ENCODE measurements around the gene MLF2. TPM values are rescaled to one million over a fixed set of nuclear protein-coding genes. Genes with fewer than 3 reads are reported as not detected.
A peak's percentile ranks its signal among the peaks of the same experiment; 100 is the strongest.
"Not testable (repeated sequence)": the region's sequence is repeated elsewhere in the genome, so short reads cannot be mapped to it uniquely, and the experiment has no call there.

The MLF2 gene
- polyA plus RNA-seq, 4 donors = 205 to 257 (median 211) TPM

- not testable (repeated sequence) for DNase-seq (ENCODE audit: low read depth in 4 of 4, low spot score in 3 of 4)
Measured at GRCh38 chr12:6742080-6742479, 10.9 kb downstream of the MLF2 start.

GRCh38 chr12:6736754-6737153, 16.2 kb downstream of the MLF2 start:
- no peak for DNase-seq (ENCODE audit: low read depth in 4 of 4, low spot score in 3 of 4)

DNA sequence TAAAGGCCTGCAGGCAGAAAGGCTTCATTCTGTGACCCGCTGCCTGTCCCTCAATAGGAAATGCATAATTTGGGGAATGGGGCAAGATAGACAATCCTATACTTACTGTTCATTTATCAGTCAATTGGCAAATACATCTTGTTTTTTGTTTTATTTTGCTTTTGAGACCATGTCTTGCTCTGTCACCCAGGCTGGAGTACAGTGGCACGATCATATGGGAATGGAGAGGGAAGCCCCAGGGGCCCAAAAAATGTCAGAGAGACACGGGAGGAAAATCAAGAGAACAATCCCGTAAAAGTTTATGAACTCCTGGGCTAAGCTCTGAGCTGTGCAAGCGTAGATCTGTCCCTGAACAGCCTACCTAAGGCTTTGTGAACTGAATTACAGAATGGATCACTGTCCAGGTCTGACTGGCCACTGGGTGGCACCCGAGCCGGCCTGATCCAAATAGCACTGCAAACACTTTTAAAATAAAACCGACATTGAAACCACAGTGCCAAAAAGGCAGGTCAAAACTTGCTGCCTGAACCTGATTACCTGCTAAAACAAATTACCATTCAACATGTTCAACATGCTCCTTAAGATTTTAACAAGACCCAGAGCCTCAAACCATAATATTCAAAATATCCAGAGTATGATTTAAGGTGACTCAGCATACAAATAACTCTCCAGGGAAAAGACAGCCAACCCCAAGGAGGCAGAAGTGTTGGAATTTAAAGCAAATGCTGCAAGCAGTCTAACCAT, 17.3 kb downstream of the MLF2 start:
- DNase-seq (ENCODE audit: low read depth in 4 of 4, low spot score in 3 of 4) = peak in 2 of 4 donors; percentile 13 to 40

GRCh38 chr12:6734506-6735387, 18.2 kb downstream of the MLF2 start:
- no peak for DNase-seq (ENCODE audit: low read depth in 4 of 4, low spot score in 3 of 4)

DNA sequence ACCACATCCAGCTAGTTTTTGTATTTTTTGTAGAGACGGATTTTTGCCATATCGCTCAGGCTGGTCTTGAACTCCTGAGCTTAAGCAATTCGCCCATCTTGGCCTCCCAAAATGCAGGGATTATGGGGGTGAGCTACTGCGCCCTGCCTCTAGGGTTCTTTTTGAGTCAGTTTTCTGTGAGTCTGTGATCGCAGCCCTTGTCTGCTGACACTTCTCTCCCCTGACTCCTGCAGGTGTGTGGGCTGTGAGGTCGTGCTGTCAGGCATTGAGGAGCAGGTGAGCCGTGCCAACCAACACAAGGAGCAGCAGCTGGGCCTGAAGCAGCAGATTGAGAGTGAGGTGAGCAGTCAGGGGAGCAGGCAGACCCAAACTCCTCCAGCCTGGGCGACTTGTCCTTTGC, 22.8 kb downstream of the MLF2 start:
- DNase-seq (ENCODE audit: low read depth in 4 of 4, low spot score in 3 of 4) = no peak

GRCh38 chr12:6729186-6729585, 23.8 kb downstream of the MLF2 start:
- no peak for DNase-seq (ENCODE audit: low read depth in 4 of 4, low spot score in 3 of 4)

DNA sequence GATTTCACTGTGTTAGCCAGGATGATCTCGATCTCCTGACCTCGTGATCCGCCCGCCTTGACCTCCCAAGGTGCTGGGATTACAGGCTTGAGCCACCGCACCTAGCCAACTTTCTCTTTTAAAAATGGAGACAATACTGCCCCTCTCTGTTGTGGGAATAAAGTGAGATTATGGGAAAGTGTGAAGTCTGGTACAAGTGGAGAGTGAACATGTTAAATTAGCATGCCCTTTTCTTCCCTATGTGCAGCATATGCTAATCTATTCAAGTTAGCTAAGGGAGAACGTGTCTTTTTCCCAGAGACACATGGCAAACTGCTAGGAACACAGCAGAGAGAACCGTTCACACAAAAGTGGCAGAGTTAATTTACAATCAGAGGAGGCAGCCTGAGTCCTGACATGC, 27.6 kb downstream of the MLF2 start:
- no peak for DNase-seq (ENCODE audit: low read depth in 4 of 4, low spot score in 3 of 4)

DNA sequence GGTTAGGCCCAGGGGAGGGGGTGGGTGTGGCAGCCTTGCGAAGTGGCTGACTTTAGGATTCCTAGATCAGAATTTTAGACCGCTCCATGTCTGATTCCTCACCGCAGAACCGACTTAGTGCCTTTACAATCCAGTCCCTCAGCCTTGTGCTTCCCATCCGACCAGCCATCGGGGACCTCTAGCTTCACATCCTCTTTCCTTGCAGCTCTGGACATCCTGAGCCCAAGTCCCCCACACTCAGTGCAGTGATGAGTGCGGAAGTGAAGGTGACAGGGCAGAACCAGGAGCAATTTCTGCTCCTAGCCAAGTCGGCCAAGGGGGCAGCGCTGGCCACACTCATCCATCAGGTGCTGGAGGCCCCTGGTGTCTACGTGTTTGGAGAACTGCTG, 28.5 kb downstream of the MLF2 start:
- no peak for DNase-seq (ENCODE audit: low read depth in 4 of 4, low spot score in 3 of 4)

DNA sequence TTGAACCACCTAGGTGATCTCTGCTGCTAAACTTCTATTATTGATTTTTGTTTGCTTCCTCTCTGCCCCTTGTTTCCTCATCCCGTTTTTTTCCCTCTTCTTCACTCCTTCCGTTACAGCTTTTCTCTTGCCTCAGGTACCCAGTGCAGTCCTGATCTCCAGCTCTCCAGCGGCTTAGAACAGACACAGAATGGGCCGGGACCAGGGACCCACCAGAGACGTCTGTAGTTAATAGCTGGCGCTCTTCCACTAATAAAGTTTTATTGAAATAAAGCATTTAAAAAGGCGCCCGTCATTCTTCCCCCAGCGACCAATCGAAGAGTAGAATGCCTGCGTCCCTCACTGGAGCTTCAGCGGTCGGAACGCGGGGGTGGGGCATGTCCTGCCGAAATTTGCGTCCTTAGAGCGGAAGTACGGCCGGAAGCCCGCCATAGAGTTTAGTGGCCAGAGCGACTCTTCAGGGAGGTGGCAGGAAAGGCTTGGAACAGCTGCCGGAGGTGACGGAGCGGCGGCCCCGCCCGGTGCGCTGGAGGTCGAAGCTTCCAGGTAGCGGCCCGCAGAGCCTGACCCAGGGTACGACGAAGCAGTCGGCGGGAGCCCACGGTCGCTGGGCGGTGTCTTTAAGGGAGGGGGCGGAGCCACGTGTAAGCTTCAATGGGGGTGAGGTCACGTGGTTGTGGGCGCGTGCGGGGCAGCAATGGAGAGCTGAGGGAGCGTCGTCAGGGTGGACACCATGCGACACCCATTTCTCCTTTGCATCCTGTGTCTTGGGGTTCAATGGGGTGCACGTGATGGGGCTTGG, 29.1 kb downstream of the MLF2 start, which contains the start of gene COPS7A:
COPS7A (plus strand) TSS at position 440 of the 802 bp plus-strand sequence. CDS start 611 bp downstream, outside the sequence.
- DNase-seq (ENCODE audit: low read depth in 4 of 4, low spot score in 3 of 4) = peak; percentile 93 to 96 (median 94)

- DNase-seq (ENCODE audit: low read depth in 4 of 4, low spot score in 3 of 4) = no peak
Measured at GRCh38 chr12:6722863-6723262, 30.1 kb downstream of the MLF2 start.

DNA sequence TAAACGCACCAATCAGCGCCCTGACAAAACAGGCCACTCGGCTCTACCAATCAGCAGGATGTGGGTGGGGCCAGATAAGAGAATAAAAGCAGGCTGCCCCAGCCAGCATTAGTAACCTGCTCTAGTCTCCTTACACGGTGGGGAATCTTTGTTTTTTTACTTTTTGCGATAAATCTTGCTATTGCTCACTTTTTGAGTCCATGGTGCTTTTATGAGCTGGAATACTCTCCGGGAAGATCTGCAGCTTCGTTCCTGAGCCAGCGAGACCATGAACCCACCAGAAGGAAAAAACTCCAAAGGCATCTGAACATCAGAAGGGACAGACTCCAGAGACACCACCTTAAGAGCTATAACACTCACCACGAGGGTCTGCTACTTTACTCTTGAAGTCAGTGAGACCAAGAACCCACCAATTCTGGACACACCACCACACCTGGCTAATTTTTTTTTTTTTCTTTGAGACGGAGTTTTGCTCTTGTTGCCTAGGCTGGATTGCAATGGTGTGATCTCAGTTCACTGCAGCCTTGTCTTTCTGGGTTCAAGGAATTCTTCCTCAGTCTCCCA, 36.0 kb downstream of the MLF2 start:
- DNase-seq (ENCODE audit: low read depth in 4 of 4, low spot score in 3 of 4) = no peak

GRCh38 chr12:6716031-6716873, 36.7 kb downstream of the MLF2 start:
- not testable (repeated sequence) for DNase-seq (ENCODE audit: low read depth in 4 of 4, low spot score in 3 of 4)

DNA sequence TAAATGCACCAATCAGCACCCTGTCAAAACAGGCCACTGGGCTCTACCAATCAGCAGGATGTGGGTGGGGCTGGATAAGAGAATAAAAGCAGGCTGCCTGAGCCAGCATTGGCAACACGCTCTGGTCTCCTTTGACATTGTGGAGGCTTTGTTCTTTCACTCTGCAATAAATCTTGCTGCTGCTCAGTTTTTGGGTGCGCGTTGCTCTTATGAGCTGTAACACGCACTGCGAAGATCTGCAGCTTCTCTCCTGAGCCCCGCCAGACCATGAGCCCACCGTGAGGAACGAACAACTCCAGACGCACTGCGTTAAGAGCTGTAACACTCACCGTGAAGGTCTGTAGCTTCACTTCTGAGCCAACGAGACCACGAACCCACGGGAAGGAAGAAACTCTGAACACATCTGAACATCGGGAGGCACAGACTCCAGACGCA, 44.0 kb downstream of the MLF2 start:
- DNase-seq (ENCODE audit: low read depth in 4 of 4, low spot score in 3 of 4) = no peak

GRCh38 chr12:6708351-6708750, 44.6 kb downstream of the MLF2 start:
- DNase-seq (ENCODE audit: low read depth in 4 of 4, low spot score in 3 of 4) = not testable (repeated sequence)

DNA sequence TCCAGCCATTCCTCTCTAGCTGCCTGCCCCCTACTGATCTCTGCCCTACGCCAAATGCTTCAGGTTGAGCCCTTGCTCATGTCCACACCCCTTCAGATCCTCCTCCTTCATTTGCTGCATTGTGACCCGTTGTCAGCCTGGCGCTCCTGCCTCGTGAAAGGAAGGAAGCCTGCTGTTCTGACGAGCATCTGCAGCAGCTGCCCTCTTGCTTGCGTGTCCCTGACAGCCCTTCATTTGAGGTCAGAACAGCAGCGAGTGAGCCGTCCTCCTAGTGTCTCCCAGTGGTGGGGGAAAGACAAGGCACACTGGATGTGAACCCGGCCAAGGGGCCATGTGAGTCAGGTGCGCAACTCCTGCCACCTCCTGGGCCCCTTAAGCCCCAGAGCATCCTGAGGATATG, 49.3 kb downstream of the MLF2 start:
- DNase-seq (ENCODE audit: low read depth in 4 of 4, low spot score in 3 of 4) = no peak

- no peak for DNase-seq (ENCODE audit: low read depth in 4 of 4, low spot score in 3 of 4)
Measured at GRCh38 chr12:6701078-6701768, 51.7 kb downstream of the MLF2 start.

DNA sequence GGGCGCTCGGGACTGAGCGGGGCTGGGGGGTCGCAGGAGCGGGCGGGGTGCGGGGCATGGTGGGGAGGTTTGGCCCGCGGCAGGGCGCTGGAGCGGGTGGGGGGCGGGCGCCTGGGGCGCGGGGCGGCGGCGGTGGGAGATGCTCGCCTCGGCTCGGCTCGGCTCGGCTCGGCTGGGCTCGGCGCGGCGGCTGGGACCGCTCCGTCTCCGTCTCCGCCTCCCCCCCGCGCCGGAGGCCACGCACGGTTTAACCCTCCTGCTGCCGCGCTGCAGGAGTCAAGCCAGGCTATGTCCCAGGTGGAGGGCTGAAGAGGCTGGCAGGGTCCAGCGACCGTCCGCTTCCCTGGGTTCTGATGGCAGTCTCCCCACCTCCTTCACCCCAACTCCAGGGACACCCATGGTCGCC, 52.3 kb downstream of the MLF2 start, which contains the start of gene PIANP:
PIANP (minus strand) TSS at position 170 of the 406 bp plus-strand sequence. CDS start 2,754 bp downstream, outside the sequence.
- peak in 2 of 4 donors; percentile 28 to 48 for DNase-seq (ENCODE audit: low read depth in 4 of 4, low spot score in 3 of 4)

DNA sequence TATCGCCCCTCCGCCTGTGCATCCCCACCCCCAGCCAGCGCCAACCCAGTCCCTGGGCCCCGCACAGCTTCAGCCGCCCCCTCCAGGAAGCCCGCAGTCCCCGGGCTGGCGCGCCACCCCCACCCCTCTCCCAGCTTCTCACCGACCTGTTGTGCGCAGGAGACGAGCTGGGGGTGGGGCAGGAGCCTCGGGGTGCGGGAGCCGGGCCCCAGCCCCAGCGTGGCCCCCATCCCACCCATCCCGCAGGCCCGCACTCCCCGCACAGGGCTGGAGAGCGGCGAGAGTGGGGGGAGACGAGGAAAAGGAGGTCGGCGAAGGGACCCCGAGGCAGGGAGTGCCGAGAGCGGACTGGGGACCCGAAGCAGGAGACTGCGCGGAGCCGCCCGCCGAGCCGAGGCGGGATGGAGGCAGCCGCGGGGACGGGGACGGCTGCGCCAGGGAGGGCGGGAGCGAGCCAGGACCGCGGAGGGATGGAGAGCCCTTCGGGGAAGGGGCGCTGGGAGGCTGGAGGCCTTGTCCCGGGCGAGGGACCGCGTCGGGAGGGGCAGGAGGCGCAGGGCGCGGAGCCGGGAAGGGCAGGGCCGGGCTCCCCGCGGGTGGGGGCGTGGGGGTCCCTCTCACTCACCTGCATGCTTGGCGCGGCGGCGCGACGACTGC, 52.8 kb downstream of the MLF2 start:
- DNase-seq (ENCODE audit: low read depth in 4 of 4, low spot score in 3 of 4) = no peak

Measured in right renal pelvis (tissue), 4 donors.